HEK293 (cell line): ENCODE measurements around the gene TRAPPC1.

Experiments
- CTCF ChIA-PET: fragments of 350-600 bp; formaldehyde crosslinking; extraction: SDS; loops from one replicate; lab custom pipeline; 2021; ENCODE audit warnings: antibody characterized with exemption; lab: Yijun Ruan, JAX
- POLR2A ChIA-PET: fragments of 300-600 bp; formaldehyde crosslinking; extraction: SDS; loops from one replicate; lab custom pipeline; 2020; ENCODE audit warnings: antibody characterized with exemption, inconsistent platforms; lab: Yijun Ruan, JAX
- H3K27ac ChIP-seq: fragments of 200-500 bp; sonication (Bioruptor generic); 2 replicates; pipeline ENCODE4 v1.5.1; 2014; ENCODE audit warnings: low read depth, low read length, control low read depth, inconsistent platforms; ENCODE audit errors: extremely low read depth
- H3K36me3 ChIP-seq, 2 experiments: fragments of 200-500 bp in 1 of 2; sonication (Bioruptor generic) in 1 of 2; 1 replicate in 1 of 2; 2 replicates in 1 of 2; pipeline ENCODE4 v1.5.1; 2014 to 2017; ENCODE audit warnings: inconsistent platforms in 2 of 2, low read length in 2 of 2; ENCODE audit not compliant: control insufficient read depth in 2 of 2, insufficient read depth in 1 of 2
- H3K4me1 ChIP-seq: fragments of 200-500 bp; sonication (Bioruptor generic); 2 replicates; pipeline ENCODE4 v1.5.1; 2014; ENCODE audit warnings: mild to moderate bottlenecking, low read length, inconsistent platforms; ENCODE audit not compliant: control insufficient read depth, insufficient read depth
- H3K4me3 ChIP-seq: 2 replicates; pipeline ENCODE4 v1.5.1; 2011; ENCODE audit warnings: low read depth, mild to moderate bottlenecking, control low read depth, low read length, moderate library complexity
- H3K9me3 ChIP-seq: fragments of 200-500 bp; sonication (Bioruptor generic); 2 replicates; pipeline ENCODE4 v1.5.1; 2014; ENCODE audit warnings: low read depth, low read length, inconsistent platforms; ENCODE audit not compliant: control insufficient read depth, insufficient read depth
- GFI1B ChIP-seq: fragments of 450-650 bp; formaldehyde crosslinking; IDR thresholded peaks from 2 replicates; pipeline ENCODE4 v1.5.1; 2016; ENCODE audit warnings: missing biosample characterization, missing genetic modification characterization
- GLI4 ChIP-seq: fragments of 450-650 bp; formaldehyde crosslinking; IDR thresholded peaks from 2 replicates; pipeline ENCODE4 v1.5.1; 2016; ENCODE audit warnings: missing biosample characterization, missing genetic modification characterization
- GLIS2 ChIP-seq: fragments of 450-650 bp; formaldehyde crosslinking; IDR thresholded peaks from 2 replicates; pipeline ENCODE4 v1.5.1; 2016; ENCODE audit warnings: missing biosample characterization, missing genetic modification characterization
- HIC1 ChIP-seq: fragments of 450-650 bp; formaldehyde crosslinking; IDR thresholded peaks from 2 replicates; pipeline ENCODE4 v1.5.1; 2016; ENCODE audit warnings: missing biosample characterization, missing genetic modification characterization
- KLF1 ChIP-seq: fragments of 450-650 bp; formaldehyde crosslinking; IDR thresholded peaks from 2 replicates; pipeline ENCODE4 v1.5.1; 2016; ENCODE audit warnings: missing biosample characterization, missing genetic modification characterization
- KLF17 ChIP-seq: fragments of 450-650 bp; formaldehyde crosslinking; IDR thresholded peaks from 2 replicates; pipeline ENCODE4 v1.5.1; 2016; ENCODE audit warnings: missing biosample characterization, missing genetic modification characterization
- PATZ1 ChIP-seq: fragments of 450-650 bp; formaldehyde crosslinking; IDR thresholded peaks from 2 replicates; pipeline ENCODE4 v1.5.1; 2016; ENCODE audit warnings: missing biosample characterization, missing genetic modification characterization
- REPIN1 ChIP-seq: fragments of 450-650 bp; formaldehyde crosslinking; IDR thresholded peaks from 2 replicates; pipeline ENCODE4 v1.5.1; 2017; ENCODE audit warnings: missing biosample characterization, missing genetic modification characterization, low read depth
- SP3 ChIP-seq: fragments of 450-650 bp; formaldehyde crosslinking; IDR thresholded peaks from 2 replicates; pipeline ENCODE4 v1.5.1; 2016; ENCODE audit warnings: missing biosample characterization, missing genetic modification characterization
- SP7 ChIP-seq: fragments of 450-650 bp; formaldehyde crosslinking; IDR thresholded peaks from 2 replicates; pipeline ENCODE4 v1.5.1; 2016; ENCODE audit warnings: missing biosample characterization, missing genetic modification characterization
- ZBTB1 ChIP-seq: fragments of 450-650 bp; formaldehyde crosslinking; IDR thresholded peaks from 2 replicates; pipeline ENCODE4 v1.5.1; 2016; ENCODE audit warnings: missing biosample characterization, missing genetic modification characterization
- ZBTB11 ChIP-seq: fragments of 450-650 bp; formaldehyde crosslinking; conservative IDR thresholded peaks from 2 replicates; pipeline ENCODE4 v1.5.1; 2016; ENCODE audit warnings: low read depth, missing biosample characterization, missing genetic modification characterization
- ZBTB20 ChIP-seq: fragments of 450-650 bp; formaldehyde crosslinking; IDR thresholded peaks from 2 replicates; pipeline ENCODE4 v1.5.1; 2016; ENCODE audit warnings: missing biosample characterization, missing genetic modification characterization
- ZNF248 ChIP-seq: fragments of 450-650 bp; formaldehyde crosslinking; IDR thresholded peaks from 2 replicates; pipeline ENCODE4 v1.5.1; 2017; ENCODE audit warnings: missing biosample characterization, missing genetic modification characterization
- ZNF324 ChIP-seq: fragments of 450-650 bp; formaldehyde crosslinking; IDR thresholded peaks from 2 replicates; pipeline ENCODE4 v1.5.1; 2016; ENCODE audit warnings: missing biosample characterization, missing genetic modification characterization
- ZNF501 ChIP-seq: fragments of 450-650 bp; formaldehyde crosslinking; IDR thresholded peaks from 2 replicates; pipeline ENCODE4 v1.5.1; 2016; ENCODE audit warnings: missing biosample characterization, missing genetic modification characterization
- ZNF561 ChIP-seq: fragments of 450-650 bp; IDR thresholded peaks from 2 replicates; pipeline ENCODE4 v1.5.1; 2018; ENCODE audit warnings: missing biosample characterization, missing genetic modification characterization, borderline replicate concordance
- ZNF670 ChIP-seq: fragments of 450-650 bp; formaldehyde crosslinking; IDR thresholded peaks from 2 replicates; pipeline ENCODE4 v1.5.1; 2016; ENCODE audit warnings: missing biosample characterization, missing genetic modification characterization, low read depth
- ZXDB ChIP-seq: fragments of 450-650 bp; formaldehyde crosslinking; IDR thresholded peaks from 2 replicates; pipeline ENCODE4 v1.5.1; 2016; ENCODE audit warnings: missing biosample characterization, missing genetic modification characterization

TRAPPC1 gene

GRCh38 chr17:7886227-7887037 is 45.3 kb downstream of the TRAPPC1 start (continued):
- TF ChIP-seq SP7 (tag by site-specific recombination) (no peak), ZNF248 (tag by site-specific recombination) (no peak), ZBTB1 (tag by site-specific recombination) (0 out of 2 replicates have a peak, but pooled peaks have one; percentile 3), HIC1 (tag by site-specific recombination) (no peak), ZBTB11 (tag by site-specific recombination) (peak; percentile 5; the same call in 1 of the 2 replicates), GLI4 (tag by site-specific recombination) (no peak), PATZ1 (tag by site-specific recombination) (peak; percentile 8; the same call in 1 of the 2 replicates)

- peak overlapping the region; percentile 55 for H3K4me3 ChIP-seq
- CTCF ChIA-PET: interaction anchor here (0.6 to 1.0 kb wide), 3 partner anchors 11 to 112 kb away, joined by 3 to 4 read pairs (median 4); no protein-coding TSS in a partner anchor
- no peaks in the 10 kb centered on the region for H3K9me3 ChIP-seq
- peaks cover 15 to 36% of the 10 kb centered on the region in 2 experiments for H3K36me3 ChIP-seq
- peaks cover 30% of the 10 kb centered on the region for H3K4me1 ChIP-seq
- peak overlapping the region; percentile 94 for H3K27ac ChIP-seq
- POLR2A ChIA-PET: interaction anchor here (0.7 to 1.8 kb wide), 8 partner anchors 15 to 362 kb away, joined by 3 to 9 read pairs (median 6); partner anchors contain the start of genes CTC1 and NAA38
- TF ChIP-seq REPIN1 (tag by site-specific recombination): peak; percentile 80; the same call in 1 of the 2 replicates
- TF ChIP-seq ZBTB20 (tag by site-specific recombination): no peak; the same call in 1 of the 2 replicates
- TF ChIP-seq GLIS2 (tag by site-specific recombination): peak; percentile 97
- peak; percentile 80; the same call in 1 of the 2 replicates for TF ChIP-seq ZNF324 (tag by site-specific recombination)
- 0 out of 2 replicates have a peak, but pooled peaks have one; percentile 59 for TF ChIP-seq ZNF501 (tag by site-specific recombination)
- TF ChIP-seq KLF1: peak; percentile 55
- TF ChIP-seq HIC1 (tag by site-specific recombination): peak; percentile 93
- TF ChIP-seq ZXDB (tag by site-specific recombination): peak; percentile 92
- 0 out of 2 replicates have a peak, but pooled peaks have one; percentile 61 for TF ChIP-seq KLF17 (tag by site-specific recombination)
- peak; percentile 69 for TF ChIP-seq SP3 (tag by site-specific recombination)
- TF ChIP-seq ZNF670 (tag by site-specific recombination): no peak
- TF ChIP-seq GFI1B (tag by site-specific recombination): no peak
- no peak; the same call in 1 of the 2 replicates for TF ChIP-seq ZNF561 (tag by site-specific recombination)
These were observed 46.1 kb downstream of the TRAPPC1 start for GRCh38 chr17:7885367-7886226.
